GM19395 (cell line): ENCODE results near the gene CPNE4.

Experiments
- ATAC-seq: cut with Tn5 transposase; IDR thresholded peaks from one replicate; pipeline ENCODE4 v1.9.1; 2021; ENCODE audit warnings: mild to moderate bottlenecking, moderate library complexity; ENCODE audit not compliant: unreplicated experiment

The CPNE4 gene

DNA sequence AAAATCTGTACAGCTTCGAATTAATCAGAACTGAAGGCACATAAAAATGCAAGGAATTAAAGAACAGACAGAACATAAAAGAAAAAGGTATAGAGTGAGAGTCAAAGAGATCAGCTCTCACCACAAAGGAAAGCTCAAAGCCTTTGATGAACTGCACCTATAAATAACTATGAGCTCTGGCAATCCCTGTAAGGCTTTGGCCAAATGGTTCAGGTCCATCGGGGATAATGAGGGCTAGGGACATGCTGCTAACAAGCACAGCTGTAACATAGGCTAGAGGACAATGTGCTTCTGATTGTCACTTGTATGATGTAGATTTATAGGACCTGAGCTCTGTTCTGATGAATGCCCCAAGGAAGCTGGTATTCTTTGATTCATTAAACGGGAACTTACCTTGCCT lies 418.1 kb downstream of the CPNE4 start:
- ATAC-seq = no peak

DNA sequence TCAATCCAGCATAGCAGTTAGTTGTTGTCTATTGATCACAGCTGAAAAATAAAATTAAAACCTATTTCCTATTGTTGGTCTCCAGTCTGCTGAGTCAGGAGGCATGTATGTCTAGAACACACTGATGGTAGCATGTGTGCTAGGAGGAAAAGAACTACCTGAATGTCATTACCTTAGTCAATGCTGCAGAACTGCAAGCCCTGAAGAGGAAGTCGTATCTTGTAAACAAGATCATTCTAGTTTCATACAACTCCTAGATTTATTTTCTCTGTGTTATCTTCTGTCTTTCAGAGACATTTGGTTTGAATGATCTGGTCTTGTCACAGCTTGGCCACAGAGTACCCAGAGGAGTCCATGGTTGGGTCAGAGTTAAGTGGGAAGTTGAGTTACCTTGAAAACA lies 422.1 kb downstream of the CPNE4 start:
- ATAC-seq = no peak

DNA sequence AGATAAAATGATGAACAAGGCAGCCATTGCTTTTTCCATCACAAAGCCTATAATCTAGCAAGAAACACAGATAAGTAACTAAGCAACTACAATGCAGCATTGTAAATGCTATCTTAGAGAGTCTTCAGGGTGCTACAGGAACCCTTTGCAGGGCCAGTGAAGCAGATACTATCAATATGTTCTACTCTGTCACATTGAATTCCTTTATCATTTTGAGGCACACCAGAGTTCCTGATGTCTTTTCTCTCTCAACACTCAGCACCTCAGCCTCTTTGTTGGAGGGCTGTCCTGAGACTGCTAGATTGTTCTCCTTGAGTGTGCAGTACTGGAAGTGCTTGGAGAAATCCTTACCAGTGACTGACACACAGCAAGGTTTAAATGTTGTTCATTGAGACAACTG lies 424.6 kb downstream of the CPNE4 start:
- no peak for ATAC-seq

- no peak for ATAC-seq
Observed at GRCh38 chr3:131608741-131609140, 426.1 kb downstream of the CPNE4 start.

GRCh38 chr3:131608296-131608695 lies 426.5 kb downstream of the CPNE4 start:
- ATAC-seq = peak; percentile 78

DNA sequence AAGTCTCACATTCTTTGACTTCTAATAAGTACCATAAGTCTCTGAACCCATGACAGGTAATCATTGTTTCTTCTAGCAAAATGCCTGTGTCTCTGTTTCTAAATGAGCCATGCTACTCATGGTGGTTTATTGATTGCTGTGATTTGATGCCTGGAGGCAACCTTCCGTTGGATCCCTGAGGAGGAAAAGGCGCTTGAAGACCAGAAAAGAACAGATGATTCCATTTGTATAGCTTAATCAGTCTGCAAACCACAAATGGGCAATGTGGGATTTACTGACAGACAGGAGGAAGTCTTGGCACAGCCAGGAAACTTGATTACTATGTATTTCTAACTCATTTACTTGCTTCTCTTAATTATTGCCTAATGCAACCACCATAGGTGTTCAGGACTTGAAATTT lies 428.9 kb downstream of the CPNE4 start:
- no peak for ATAC-seq

- ATAC-seq = no peak
Observed at GRCh38 chr3:131602011-131602779, 432.6 kb downstream of the CPNE4 start.

GRCh38 chr3:131597816-131598215 lies 437.0 kb downstream of the CPNE4 start:
- no peak for ATAC-seq

DNA sequence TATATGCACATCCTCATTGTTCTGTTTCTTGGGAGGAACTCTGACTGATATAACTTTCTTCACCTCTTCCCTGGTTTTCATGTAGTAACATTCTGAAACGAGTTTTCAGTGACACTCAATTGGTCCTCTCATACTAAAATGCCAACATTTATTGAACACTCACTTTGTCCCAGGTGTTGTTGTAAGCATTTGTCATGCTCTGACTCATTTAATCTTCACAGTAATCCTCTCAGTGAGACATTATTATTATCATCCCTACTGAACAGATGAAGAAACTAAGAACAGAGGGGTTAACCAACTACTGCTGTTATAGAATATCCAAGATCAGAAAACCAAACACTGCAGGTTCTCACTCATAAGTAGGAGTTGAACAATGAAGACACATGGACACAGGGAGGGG lies 437.9 kb downstream of the CPNE4 start:
- ATAC-seq = no peak

DNA sequence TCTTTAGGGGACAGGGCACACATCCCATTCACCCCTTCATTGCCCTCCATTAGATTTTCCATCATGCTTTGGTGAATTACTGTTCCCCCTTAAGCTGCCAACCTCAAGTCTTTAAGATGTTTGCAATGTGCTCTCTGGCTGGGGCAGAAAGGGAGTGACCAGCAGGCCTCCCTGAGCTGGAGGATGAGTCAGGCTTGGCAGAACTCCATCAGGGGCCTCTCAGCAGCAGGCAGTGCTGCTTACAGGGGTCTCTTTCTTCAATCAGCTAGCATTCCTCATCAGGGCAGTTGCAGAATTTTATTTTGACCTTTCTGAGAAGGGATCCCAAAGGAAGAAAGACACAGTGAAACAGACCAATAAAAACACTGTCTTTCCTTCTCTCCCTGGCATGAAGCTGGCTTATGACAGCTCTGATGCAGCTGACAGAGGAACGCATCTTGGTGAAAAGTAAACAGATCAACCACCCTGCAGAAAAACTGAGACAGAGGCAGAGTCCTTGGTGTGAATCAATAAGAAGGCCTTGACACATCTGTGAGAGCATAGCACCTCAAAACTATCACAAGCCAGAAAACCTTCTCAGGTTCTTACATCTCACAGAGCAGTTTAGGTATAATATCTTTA lies 443.3 kb downstream of the CPNE4 start:
- no peak for ATAC-seq

GRCh38 chr3:131586277-131586676 lies 448.5 kb downstream of the CPNE4 start:
- no peak for ATAC-seq

DNA sequence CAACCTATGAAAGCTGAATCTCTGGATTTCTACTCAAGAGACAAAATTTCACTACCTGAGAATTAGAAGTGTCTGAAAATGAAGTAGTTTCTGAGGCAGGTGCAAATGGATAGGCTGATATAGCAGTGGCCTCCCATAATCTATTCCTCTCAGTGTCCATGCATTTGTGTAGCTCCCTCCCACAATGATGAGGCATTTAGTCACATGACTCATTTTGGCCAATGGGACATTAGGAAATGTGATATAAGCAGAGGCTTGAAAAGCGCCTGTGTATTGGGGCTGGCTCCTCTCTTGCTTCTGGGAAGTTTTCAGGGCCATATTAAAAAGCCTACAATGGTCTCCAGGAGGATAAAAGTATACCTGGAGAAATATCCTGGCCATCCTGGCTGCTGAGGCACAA lies 452.4 kb downstream of the CPNE4 start:
- no peak for ATAC-seq

DNA sequence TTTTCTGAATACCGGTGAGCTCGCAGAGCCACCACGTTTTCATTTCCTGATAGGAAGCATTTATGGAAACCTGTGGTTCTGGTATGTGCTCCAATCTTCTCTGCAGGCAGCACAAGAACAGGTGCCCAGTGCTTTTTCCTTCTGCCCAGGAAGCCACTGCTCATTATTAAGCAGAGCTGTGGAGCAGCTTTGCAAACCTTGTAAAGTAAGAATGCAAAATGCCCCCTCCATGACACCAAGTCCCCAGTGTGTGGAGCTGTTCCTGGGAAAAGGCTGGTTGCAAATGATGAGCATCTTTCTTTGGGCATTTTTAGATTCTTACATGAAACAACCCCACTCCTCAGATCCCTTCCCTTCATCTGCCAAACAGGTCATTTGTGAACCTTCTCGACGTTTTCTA lies 466.4 kb downstream of the CPNE4 start:
- ATAC-seq = no peak

- ATAC-seq = no peak
Observed at GRCh38 chr3:131564812-131565211, 470.0 kb downstream of the CPNE4 start.

DNA sequence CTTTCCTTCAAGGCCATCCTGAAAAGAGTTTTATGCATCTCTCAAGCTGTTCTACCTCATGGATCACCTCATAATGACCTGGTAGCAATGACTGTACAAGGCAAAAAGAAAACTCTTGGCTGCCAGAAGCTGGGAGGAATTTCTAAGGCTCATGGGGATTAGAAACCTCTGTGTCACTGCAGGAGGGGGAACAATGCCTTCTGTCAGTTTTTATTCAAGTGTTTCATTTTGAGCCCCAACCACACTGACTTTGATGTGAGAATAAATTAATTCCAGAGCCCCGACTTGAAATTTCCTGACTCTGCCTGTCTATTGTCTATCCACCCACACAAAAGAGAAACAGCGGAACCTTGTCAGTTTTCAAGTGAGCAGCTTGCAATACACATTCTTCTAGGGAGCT lies 473.3 kb downstream of the CPNE4 start:
- ATAC-seq = no peak

- no peak for ATAC-seq
Observed at GRCh38 chr3:131560795-131561194, 474.0 kb downstream of the CPNE4 start.

- ATAC-seq = no peak
Observed at GRCh38 chr3:131555456-131555855, 479.4 kb downstream of the CPNE4 start.

GRCh38 chr3:131553495-131554247 lies 481.1 kb downstream of the CPNE4 start:
- ATAC-seq = peak; percentile 96

DNA sequence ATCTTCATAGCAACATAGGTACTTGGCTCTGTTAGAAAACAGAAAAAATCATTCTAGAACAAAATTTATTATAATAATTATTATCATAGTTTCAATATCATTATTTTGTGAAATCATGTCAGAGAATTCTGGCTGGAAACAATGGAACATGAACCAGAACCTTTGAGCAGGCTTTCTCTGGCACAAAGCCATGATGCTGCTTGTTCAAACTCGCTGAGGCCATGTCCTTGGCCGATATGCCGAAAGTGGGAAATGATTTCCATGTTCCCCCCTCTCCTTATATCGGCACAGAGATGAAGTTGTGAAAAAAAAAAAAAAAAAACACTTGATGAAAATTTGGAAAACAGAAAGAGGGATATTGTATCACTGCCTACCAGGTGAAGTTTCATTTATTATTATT lies 483.1 kb downstream of the CPNE4 start:
- ATAC-seq = no peak

- no peak for ATAC-seq
Observed at GRCh38 chr3:131550562-131551465, 484.0 kb downstream of the CPNE4 start.

DNA sequence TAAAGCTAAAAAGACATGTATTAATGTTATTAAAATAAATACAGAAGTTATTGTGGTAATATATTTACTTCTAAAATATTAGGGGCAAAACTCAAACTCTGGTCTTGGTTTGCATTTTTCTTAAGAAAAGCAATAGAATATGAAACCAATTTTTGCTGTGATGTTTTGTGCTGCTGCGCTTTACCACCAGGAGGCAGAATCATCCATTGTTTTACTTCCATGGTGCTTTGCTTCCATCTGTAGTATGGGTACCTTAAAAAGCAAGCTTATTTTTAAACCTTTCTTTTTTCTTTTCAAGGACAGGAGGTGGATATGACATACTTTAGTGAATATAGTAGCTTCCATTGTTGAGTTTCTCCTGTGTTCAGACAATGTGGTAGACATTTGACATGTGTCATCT lies 485.5 kb downstream of the CPNE4 start:
- ATAC-seq = no peak
